ENCODE measurements around the gene LMO2.

LMO2 gene

DNA sequence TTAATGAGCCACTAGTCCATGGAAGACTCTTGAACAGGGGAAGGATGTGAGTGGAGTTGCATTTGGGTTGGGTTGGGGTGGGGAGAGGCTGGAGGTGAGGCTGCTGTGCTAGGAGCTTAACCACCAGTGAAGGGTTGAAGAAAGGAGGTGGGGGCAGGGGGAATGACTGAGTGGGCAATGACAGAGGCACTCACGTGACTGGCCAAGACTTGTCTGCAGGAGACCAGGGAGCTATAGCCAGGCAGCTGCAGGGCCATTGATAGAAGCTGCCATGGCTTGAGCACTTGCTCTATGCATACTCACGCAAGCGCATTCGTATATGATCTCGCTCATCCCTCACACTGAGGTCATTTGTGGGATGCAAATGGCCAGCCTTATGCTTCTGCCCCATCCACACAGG lies 4.0 kb downstream of the LMO2 start:
- DNase-seq (ENCODE audit: low read depth): no peak

DNA sequence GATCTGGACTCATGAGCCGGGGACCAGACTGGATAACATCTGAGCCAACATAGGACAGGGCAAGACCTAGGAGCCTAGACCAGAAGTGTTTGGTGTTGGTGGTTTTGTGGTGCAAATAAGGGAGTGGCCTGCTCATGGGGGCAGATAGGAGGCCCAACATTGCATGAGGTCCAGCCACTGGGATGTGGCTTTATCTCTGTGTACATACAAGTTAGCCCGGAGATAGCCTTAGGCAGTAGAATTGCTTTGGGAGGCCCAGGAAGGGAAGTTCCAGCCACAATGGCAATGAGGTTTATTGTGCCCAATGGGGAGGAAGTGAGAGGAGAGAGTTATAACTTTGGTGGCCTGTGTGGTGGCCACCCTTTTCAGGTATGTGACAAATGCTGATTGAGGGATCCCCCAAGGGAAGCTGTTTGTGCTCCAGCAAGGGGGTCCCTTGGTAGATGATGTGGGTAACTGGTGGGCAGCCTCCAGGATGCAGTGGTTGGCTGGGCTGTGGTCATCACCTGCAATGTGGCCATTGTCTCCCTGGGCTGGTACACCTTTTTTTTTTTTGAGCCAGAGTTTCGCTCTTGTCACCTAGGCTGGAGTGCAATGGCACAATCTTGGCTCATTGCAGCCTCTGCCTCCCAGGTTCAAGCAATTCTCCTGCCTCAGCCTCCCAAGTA lies 6.4 kb downstream of the LMO2 start:
- DNase-seq (ENCODE audit: low read depth): no peak

DNA sequence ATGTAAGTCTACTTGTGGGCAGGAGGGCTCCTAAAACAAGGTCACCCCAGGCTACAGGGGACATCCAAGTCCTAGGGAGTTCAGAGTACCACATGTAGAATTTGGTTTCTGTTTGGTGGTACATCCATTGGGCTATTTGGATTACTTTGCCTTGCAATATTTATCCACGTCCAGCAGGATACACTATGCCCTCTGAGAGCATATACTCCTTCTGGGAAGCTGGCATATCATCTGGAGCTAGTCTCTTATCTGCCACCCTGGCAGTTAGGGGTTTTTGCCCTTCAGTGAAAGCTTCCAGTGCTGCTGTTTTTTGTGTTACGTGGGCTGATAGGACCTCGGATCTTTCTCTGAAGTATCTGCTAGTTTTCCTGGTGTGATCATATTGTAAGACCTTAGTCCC lies 7.3 kb downstream of the LMO2 start:
- DNase-seq (ENCODE audit: low read depth): no peak

DNA sequence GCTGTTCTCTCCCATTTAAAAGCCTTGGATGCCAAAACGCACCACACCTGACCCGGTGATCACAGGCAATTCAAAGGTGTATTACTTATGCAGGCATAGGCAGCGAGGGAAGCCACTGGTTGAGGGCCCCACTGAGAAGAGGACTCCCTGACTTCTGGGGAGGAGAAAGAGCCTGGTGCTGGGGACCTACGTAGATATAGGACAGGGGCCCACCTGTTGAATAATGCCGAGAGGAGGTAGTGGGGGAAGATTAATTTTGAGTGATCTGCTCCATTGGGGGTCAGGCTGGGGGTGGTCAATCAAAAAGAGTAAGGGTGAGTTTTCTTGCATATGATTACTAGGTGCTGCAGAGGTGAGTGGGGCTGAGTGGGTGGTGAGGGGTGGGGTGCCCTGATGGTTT lies 7.8 kb downstream of the LMO2 start:
- no peak for DNase-seq (ENCODE audit: low read depth)

DNA sequence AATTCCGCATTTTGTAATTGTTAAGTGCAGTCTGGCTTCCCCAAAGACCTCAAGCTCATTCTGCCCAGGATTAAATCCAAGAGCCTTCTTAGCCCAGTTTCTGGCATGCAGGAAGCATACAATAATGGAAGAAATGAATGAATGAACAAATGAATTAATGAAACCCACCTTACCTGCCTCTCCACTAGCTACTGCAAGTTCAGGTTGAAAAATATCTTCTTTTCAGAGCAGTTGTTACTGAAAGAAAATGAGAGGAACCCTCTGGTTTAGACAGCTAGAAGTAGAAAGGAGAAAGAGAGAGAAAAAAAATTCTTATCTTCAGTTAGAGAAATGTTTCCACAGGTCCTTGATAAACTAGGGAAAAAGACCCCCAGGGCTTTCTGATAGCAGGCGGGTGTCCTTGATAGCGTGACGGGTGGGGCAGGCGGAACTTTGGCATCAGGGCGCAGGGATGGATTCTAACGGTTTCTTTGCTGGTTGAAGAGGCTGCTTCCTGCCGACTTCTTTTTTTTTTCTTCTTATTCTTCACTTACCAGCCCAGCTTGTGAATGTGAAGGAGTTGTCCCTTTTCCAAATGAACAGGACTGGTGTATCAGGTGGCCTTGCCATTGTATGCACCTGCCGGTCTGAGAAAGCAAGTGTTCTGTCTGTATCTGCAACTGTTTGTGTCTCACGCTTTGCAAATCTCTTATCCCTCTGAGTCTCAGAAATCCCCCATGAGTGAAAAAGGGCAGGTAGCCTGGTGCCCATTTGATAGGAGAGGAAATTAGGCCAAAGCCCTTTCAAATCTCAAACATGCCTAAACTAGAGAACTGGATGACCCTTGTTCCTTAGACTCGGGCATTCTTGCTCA lies 10.0 kb downstream of the LMO2 start:
- DNase-seq (ENCODE audit: low read depth): no peak

DNA sequence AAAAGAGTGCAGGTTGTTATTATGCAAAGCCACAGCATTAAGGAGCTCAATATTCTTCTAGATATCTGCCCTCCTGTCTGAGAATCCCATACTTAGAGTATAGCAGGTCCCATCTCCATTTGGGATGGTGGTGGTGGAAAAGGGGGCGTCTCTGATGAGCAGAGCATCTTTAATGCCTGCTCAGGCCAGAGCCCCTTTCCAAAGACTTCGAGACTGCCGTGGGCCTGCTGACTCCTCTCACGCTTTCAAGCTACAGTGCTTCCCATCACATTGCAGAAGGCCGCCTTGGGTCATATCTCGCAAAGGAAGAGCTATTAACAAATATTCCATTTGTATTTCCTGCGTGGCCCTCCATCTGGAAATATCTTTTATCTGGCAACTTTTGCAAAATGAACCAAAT lies 10.9 kb downstream of the LMO2 start:
- DNase-seq (ENCODE audit: low read depth): no peak

DNA sequence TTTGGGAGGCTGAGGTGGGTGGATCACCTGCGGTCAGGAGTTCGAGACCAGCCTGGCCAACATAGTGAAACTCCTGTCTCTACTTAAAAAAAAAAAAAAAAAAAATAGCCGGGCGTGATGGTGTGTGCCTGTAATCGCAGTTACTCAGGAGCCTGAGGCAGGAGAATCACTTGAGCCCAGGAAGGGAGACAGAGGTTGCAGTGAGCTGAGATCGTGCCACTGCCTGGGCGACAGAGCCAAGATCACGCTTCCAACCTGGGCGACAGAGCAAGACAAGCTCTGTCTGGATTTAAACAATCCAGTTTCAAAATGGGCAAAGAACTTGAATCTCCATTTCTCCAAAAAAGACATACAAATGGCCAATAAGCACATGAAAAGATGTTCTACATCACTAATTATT lies 12.5 kb downstream of the LMO2 start:
- DNase-seq (ENCODE audit: low read depth): no peak

DNA sequence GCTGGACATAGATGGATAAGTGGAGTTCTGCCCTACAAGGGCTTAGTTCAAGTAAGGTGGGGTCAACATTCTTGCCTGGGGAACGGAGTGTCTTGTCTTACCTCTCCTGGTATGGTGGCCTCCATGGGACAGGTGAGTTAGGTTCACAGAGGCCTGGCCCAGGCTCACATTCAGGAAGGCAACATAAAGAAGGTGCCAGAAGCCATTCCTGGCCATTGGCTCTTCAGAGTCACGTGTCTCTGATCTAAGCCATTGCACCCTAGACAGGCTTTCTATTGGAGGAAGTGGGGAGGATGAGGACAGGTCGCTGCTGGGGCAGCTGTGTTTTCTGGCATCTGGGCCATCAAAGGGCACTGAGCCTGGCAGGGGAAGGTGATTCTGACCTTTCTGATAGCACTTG lies 14.8 kb downstream of the LMO2 start:
- no peak for DNase-seq (ENCODE audit: low read depth)

DNA sequence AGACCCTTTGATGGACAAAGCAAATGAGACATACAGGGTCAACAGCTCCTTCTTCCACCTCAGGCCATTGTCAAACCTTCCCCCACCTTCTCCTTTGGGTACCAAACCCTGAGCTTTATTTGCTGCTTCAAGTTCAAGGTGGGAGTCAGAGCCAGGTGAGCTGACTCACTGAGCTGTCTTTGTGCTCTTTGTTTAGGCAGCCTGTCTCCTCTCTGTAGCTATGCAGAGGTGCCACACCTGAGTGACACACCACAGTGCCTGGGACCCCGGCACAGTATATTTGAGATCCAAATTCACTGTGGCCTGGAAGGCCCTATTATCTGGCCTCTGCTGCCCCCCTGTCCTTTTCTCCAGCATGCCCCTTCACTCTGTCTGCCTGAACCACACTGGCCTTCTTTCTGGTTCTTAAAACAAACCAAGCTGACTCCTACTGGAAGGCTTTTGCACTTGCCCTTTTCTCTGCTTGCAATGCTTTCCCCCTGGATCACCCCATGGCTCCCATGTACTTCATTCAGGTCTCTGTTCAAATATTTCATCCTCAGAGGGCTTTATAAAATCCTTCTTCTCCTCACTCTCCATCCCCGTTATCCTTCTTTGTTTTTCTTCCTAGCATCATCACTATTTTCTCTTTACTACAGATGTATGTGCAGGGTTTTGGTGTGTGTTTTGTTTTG lies 16.1 kb downstream of the LMO2 start:
- no peak for DNase-seq (ENCODE audit: low read depth)

DNA sequence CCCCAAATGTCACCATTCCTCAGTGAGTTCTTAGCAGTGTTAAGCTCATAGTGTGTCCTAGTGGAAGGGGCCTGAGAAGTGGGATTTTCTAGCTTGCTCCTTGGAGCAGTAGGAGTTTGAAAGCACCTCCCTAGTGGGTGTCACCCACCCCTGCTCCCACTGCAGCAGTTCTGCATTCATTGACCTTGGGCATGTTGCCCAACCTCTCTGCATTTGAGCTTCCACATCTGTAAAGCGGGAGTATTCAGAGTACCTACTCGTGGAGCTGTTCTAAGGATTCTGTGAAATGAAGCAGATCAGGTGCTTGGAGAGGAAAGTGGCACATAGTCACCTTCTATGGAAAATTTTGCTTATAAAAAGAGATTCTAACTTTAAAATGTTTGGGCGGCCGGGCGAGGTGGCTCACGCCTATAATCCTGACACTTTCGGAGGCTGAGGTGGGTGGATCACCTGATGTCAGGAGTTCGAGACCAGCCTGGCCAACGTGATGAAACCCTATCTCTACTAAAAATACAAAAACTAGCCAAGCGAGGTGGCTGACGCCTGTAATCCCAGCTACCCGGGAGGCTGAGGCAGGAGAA lies 16.9 kb downstream of the LMO2 start:
- DNase-seq (ENCODE audit: low read depth): no peak

DNA sequence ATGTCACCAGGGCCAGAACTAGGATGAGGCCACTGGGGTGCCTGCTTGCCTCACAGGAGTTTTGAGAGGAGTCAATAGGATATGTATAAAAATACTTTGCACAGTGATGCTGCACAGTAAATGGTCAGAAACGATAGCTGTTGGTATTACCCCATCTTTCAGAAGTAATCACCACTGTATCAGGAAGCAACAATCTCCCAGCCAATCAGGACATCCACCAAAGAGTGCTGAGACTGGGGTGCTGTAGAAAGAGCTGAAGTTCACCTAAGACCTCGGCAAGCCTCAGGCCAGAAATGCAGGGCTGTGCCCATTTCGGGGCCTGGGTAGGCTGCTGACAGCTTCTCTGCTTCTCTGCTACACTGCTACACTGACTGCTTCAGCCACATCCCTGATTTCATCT lies 17.4 kb downstream of the LMO2 start:
- no peak for DNase-seq (ENCODE audit: low read depth)

DNA sequence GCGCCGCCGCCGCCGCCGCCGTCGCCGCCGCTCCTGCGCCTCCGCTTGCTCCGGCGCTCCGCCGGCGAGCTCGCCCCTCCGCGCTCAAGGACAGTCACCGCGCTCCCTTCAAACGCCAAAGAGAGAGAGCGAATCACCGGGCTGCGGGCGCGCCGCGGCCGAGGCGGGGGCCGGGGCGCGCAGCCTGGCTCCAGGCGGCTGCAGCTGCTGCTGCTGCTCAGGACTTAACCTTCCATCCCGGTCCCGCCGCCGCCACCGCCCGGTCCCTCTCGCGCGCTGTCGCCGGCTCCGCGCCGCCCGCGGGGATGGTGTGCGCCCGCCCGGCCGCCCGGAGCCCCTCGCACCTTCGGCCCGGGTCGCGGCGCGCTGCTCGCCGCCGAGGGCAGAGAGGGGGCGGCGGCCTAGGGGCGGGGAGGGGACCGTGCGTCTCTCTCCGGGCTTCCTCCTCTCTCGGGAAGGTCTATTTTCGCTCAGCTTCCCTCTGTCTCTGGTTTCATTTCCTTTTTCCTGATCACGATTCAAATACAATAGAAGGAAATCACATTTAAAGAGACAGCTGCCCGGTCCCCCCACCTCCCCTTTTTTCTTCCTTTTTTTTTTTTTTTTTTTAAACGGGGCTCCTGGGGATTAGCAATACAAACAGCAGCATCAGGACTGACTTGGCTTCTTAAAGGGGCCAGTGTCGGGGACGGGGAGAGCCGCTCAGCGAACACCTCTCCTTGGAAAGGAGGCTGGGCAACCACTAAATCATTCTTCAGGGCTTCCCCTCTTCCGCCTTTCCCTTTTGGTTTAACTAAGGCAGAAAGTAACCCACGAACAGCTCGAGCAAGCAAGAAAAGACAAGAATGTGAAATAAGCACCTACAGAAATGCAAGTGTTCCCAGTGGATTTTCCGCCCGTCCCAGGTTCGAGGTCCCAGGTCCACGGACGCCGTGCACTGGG lies 22.1 kb downstream of the LMO2 start:
- DNase-seq (ENCODE audit: low read depth): no peak

DNA sequence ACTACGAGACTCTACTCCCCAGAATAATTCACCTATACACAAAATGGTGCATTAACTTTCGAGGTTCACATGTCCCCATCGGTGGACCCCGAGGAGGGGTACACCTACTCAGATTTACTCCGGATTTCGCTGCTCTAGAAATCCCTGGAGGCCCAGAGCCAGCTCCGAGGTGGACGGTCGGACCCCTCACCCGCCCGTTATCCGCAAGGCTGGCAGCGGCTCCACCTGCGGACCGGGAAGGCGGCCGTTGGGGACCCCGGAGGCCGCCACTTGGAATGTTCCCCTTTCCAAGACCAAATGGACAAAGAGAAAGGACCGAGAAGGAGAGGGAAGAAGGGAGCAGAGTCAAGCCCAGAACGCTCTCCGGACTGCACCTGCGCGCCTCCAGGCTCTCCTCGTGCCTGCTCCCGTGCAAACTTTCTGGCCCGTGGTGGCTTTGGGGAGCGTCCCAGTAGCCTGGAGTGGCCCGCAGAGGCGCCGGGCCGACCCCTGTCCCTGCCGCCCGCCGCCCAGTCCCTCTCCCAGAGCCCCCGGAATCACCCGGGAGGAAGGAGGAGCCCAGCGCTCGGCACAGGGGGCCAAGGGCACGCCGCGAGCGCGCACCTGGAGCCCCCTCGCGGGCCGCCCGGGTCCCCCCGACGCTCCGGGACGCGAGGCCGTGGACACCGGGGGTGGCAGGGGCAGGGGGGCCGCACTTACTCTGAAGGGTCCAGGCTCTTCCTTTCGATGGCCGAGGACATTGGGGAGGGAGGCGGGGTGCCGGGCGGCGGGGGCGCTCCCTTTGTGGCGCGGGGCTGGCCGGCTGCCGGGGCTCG lies 23.0 kb downstream of the LMO2 start:
- DNase-seq (ENCODE audit: low read depth): no peak

DNA sequence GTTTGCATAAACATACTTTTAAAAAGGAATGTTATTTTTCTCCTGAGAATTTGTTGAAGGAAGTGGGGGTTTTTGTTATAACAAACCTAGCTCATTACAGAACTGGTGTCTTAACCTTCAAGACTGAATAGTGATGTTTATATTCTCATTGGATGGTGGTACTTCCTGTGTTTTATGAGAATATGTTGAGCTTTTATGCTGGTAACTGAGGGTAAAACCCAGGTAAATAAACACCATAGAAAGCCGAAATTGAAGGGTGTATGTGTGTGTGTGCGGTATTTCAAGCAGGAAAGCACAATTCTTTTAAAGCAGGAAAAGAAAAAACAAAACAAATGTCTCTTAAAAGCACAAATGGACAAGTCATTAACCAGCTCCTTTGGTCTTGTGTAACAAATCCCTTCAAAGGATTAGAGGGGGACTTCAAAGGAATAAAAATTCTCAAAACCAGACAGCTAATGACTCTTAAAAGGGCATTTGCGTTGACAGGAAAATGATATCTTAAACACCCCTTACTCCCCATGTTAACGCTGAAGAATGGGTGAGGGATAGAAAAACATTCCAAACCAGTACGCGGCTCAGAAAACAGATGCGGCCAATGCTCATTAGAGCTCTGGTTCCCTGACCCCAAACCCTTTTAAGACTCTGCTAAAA lies 23.8 kb downstream of the LMO2 start:
- no peak for DNase-seq (ENCODE audit: low read depth)

DNA sequence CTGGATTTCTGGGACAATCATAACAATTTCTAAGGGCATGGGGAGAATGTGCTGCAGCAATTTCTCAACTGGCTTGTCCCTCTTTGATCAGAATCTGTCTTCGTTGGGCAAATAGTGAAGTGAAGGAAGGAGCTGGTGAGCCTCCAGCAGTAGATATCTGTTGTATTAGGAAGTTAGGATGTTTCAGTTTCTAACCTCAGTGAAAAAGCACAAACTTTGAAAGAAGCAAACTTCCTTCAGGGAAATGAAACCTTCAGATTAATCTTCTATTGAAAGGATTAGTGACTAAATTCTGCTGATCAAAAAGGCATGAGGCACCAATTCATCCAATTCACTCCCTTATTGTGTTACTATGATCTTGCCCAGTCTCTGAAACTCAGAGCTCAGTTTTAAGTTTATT lies 24.3 kb downstream of the LMO2 start:
- DNase-seq (ENCODE audit: low read depth): no peak

DNA sequence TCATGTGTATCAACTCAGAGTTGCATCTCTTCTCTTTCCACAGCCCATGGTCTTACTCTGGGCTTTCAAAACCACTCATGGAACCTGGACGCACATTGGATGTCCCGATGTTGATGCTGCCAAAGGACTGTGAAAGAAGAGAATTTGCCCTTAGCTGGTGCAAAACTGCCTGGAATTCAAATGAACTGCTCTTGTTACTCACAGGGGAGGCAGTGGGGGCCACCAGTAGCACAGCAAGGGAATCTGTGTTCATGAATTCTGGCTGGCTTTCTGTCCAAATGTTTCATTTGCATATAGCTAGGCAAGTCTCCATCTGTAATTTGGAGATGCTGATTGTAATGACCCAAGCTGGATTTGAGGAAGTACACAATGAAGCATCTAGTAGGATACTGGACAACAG lies 24.9 kb downstream of the LMO2 start:
- DNase-seq (ENCODE audit: low read depth): no peak

DNA sequence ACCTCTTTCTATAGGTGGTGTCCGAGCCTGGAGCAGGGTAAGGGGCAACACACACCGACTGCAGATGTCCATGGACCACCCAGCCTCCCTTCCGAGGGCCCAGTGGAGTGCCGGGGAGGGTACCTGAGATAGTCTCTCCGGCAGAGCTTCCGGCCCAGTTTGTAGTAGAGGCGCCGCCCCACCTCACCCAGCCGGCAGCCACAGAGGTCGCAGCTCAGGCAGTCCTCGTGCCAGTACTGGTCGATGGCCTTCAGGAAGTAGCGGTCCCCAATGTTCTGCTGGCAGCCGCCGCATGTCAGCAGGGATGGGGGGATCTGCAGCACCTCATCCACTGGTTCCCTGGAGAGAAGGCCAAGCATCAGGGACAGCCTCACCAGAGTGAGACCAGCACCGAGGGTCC lies 27.4 kb downstream of the LMO2 start:
- DNase-seq (ENCODE audit: low read depth): no peak

DNA sequence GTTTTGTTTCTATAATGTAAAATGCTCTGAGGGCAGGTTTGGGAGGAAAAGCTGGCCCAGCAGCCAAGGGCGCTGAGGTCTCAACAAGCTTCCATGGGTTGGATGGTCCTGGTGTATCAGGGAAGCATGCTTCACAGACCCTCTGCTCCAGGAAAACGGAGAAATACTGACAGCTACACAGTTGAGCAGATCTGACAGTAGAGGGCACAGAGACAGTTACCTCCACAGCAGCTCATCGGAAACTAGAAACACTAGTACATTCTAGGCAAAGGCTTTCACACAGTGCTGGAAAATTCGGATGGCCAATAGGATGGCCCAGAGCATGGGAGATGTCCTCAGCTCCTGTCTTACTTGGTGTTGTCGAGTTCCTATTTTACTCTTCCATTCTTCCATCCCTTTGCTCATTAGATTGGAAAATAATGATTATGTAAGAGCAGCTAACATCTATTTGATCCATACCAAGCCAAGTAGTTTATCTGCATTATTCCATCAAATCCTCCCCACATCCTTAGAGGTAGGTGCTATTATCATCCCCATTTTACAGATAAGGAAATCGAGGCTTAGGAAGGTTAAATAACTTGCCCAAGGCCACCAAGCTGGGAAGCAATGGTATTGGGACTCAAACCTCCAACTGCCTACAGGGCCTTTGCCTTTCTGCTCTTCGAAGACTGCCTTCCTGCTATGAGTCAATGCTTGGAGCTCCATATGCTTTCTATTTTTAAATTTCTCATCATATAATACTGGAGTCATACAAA lies 28.3 kb downstream of the LMO2 start:
- no peak for DNase-seq (ENCODE audit: low read depth)

DNA sequence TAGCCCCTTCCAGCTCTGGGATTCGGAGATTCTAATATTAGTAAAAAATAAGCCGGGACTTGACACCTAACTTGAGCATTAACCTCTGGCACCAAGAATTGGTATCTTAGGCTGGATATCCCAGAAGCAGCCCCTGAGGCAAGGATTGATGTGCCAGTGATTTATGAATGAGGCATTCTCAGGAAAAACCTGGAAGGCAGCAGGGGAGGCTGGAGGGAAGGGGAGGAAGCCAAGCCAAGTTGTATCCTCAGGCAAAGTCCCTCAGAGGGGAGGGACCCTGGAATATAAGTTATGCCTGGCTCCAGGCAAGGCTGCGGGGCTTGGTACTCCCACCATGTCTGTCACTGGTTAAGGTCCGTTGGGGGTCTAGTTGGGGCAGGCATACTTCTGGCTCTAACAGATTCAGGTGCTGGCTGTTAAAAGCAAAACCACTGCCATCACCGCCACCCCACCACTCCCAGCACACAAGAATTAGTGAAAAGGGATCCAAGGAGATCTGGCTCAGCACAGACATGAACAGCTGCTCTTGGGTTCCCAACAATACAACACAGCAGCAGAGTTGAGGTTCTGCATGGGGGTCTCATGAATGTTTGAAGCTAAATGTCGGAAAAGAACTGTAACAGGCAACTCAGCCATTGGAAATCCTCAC lies 29.8 kb downstream of the LMO2 start:
- DNase-seq (ENCODE audit: low read depth): no peak
